C4-2B (cell line): ENCODE measurements around the gene PRPF8.

Experiments
- CTCF ChIP-seq: fragments of 450-650 bp; conservative IDR thresholded peaks from 2 replicates; pipeline ENCODE4 v1.5.1; 2017; ENCODE audit warnings: mild to moderate bottlenecking
- ZFX ChIP-seq: fragments of 450-650 bp; IDR thresholded peaks from 2 replicates; pipeline ENCODE4 v1.6.1; 2017

- TF ChIP-seq CTCF (no peak), ZFX (no peak)
Observed at GRCh38 chr17:1686086-1686485, 1.4 kb upstream of the PRPF8 start.
